SIG-M5 (cell line): Measurements from ENCODE around the gene PBRM1.
"Not testable (repeated sequence)": the region's sequence is repeated elsewhere in the genome, so short reads cannot be mapped to it uniquely, and the experiment has no call there.

Source experiments
- DNase-seq: peaks from one replicate; lab custom pipeline; 2025; lab: John Stamatoyannopoulos, UW

PBRM1 gene

GRCh38 chr3:52704611-52705437 lies 19.1 kb upstream of the PBRM1 start:
- no peak for DNase-seq

DNA sequence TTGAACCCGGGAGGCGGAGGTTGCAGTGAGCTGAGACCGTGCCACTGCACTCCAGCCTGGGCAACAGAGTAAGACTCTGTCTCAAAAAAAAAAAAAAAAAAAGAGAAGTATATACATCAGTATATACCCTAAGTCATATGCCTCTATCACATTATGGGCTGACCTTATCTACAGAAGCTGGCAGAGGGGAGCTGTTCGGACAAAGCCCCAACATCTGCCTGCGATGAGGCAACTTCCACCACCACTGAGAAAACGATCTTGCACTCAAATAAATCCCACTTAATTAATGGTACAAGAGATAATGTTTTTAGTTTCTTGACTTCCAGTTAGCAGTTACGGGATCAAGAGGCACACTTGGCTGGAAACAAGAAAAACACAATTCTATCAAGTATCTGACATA lies 17.6 kb upstream of the PBRM1 start:
- DNase-seq: no peak

GRCh38 chr3:52697632-52697965 lies 11.9 kb upstream of the PBRM1 start:
- DNase-seq: no peak

GRCh38 chr3:52696830-52697631 lies 11.3 kb upstream of the PBRM1 start:
- no peak for DNase-seq

DNA sequence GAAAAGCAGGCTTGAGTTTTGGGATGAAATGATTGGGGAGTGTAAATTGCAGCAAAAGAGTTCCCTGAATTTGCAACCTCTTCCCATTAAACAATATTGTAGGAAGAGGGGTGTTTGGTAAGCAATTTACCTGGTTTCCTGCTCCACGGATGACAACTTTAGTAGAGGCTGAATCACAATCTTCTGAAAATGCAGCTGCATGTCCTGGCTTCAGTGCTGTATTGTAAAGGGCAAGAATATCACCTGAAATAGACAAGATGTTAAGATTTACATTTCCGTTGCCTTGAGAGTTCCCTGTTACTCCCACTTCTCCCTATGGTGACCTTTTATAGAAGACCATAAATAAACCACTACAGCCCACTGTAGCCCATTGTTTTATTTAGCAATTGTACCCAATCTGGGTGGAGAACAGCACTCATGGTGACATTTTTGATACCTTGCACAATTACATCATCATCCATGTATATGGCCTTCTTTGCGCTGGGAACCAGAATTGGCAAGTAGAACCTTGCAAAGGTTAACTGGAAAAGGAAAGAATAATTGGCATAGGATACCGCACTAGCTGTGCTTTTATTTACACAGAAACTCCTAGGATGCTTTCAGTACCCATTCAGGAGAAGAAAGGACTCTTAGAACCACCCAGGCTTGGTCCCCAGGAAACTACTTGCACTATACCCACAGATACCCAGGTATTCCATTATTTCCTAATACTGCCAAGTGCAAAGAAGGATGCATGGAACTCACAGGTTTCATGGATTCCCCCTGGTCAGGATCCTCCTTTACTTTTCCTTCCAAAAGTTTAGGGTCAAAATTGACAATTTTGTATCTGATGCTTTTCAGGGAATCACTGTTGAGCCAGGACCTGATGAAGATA lies 10.3 kb upstream of the PBRM1 start:
- no peak for DNase-seq

GRCh38 chr3:52694528-52695189 lies 8.9 kb upstream of the PBRM1 start:
- no peak for DNase-seq

DNA sequence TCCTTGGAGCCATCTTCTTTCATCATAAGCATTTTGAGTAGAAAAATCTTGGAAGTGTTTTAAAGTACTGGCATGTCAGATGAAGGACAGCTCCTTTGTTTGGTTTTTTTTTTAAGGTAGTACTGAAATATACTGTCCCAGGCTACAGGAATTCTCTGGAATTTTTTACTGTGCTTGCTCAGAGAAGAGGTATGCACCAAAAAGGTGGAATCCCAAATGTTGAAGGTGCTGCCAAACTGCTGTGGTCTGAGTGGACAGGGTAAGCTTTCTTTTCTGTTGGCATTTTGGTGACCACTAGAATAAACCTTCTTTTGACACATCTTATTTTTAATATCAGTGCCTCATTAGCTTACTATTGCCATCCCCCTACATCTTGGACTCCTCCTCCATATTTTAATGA lies 7.4 kb upstream of the PBRM1 start:
- no peak for DNase-seq

DNA sequence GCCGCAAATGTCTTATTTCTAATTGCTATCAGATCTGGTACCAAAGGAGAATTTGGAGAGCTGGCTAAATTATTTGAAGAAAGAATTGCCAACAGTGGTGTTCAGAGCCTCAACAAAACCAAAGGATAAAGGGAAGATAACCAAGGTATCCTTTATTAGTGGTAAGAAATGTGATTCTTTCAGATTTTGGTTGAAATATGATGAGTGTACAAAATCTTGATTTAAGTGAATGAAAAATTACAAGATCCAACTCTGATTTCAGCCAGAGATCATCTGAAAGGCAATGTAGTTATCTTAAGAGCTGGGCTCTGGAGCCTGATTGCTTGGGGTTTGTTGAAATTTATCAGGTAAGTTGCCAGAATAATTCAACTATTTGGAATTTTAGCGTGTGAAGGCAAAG lies 4.8 kb upstream of the PBRM1 start:
- DNase-seq: no peak

DNA sequence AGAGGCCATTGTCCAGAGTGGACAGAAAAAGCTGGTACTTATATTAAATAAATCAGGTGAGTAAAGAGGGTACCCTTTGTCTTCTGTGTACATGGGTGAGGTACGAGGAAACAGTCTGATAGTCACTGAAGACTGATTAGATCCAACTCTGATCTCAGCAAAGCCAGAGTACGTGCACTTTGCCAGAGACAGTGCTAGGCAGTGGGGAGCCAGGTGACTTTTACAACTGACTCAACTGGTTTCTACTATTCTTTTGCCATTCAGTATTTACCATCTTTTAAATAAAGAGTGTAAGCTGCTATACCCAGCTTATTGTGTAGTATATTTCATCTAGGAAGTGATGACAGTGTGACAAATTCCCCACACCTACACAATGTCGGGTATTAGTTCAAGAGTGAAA lies 3.4 kb upstream of the PBRM1 start:
- no peak for DNase-seq

DNA sequence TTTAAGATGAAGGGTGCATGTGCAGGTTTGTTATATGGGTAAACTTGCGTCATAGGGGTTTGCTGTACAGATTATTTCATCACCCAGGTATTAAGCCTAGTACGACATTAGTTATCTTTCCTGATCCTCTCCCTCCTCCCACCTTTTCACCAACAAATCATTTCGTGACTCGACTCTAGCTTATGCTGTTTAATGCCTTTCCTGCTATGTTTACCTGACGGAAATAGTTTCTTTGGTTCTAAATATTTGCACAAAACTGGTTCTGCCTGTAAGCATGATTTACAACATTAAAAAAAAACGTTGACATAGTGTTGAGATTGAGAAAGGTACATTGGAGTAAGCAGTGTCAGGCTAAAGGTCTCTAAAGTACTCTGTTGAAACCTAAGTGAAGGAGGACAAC lies 2.6 kb upstream of the PBRM1 start:
- no peak for DNase-seq

GRCh38 chr3:52685285-52685708 lies 416 bp downstream of the PBRM1 start:
- no peak for DNase-seq

GRCh38 chr3:52684184-52684583 lies 1.5 kb downstream of the PBRM1 start:
- DNase-seq: no peak

DNA sequence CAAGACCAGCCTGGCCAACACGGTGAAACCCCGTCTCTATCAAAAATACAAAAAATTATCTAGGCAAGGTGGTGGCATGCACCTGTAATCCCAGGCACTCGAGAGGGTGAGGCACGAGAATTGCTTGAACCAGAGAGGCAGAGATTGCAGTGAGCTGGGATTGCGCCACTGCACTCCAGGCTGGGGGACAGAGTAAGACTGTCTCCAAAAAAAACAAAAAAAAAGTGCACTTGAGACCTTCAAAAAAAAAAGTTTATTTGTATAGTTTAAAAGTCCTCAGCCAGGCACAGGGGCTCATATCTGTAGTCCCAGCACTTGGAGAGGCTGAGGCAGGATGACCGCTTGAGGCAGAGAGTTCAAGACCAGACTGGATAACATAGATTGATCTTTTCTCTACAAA lies 2.1 kb downstream of the PBRM1 start:
- no peak for DNase-seq

- no peak for DNase-seq
Observed at GRCh38 chr3:52682016-52682415, 3.7 kb downstream of the PBRM1 start.

DNA sequence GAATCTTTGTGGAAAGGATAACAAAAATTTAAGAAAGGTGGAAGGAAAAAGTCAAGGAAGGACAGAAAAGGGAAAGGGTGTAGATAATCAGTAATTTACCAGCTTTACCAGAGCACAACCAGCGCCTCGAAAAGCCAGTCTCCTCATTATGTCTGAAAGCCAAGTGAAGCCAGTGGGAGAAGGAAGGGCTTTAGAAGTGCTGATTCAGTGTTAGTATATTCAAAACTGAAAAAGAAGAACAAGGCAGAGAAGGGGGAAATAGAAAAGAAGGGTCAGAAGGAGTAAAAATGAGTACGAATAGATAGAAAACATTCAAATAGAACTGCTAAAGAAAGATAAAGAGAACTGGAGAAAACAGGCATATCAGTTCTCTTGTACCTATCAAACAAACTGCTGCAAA lies 4.1 kb downstream of the PBRM1 start:
- no peak for DNase-seq

DNA sequence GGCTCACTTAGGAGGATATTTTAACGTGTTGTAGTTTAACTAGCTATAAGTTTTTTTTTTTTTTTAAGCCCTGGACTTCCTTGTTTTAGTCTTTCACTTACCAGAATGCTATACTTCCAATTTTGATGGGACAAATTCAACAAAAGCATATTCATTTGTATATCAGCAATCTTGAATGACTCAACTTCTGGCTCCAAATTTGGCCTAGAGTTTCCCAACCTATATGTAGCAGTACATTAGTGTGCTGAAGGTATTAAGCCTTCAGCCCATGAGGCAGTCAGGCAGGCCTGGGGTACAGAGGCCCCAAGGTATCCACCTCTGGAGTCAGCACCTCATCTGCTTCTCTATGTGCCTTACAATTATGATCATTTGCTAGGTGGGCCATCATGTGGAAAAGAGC lies 5.9 kb downstream of the PBRM1 start:
- no peak for DNase-seq

DNA sequence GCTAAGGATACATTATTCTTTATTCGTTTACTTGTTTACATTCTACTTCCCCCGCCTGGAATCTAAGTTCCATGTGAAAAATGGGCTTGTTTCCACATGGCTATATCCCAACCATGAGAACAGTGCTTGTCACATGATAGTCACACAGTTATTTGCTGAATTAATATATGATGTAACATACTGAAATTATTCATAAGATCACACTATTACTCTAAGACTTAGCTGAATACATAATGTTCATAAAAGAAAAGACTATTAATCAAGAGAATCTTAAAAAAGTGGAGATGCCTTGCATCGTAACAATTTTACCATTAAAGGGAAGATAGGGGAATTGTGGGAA lies 6.5 kb downstream of the PBRM1 start:
- DNase-seq: no peak

GRCh38 chr3:52678265-52679198 lies 7.2 kb downstream of the PBRM1 start:
- DNase-seq: no peak

GRCh38 chr3:52676201-52676600 lies 9.5 kb downstream of the PBRM1 start:
- DNase-seq: not testable (repeated sequence)

DNA sequence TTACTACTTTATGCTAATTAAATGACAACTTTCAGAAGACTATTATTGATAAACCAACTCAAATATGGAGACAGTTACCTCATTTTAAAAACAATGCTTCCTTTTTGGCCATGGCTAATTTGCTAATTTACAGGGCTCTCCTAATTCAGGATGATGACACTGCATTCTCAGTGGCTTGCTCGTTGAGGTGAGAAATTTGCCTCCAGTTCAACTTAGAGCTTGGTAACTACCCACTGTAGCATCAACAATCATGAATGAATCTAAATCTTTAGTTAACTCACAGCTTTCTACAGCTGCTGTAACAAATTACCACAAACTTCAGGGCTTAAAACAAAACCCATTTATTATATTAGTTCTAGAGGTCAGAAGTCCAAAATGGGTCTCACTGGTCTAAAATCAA lies 14.0 kb downstream of the PBRM1 start:
- no peak for DNase-seq
